Esophagus muscularis mucosa (tissue), 4 donors: ENCODE measurements around the gene ADAMTS16.

Experiments used
- CTCF ChIP-seq, 3 experiments: fragments of 200-600 bp in 2 of 3; fragments of 450-650 bp in 1 of 3; sonication (generic) in 2 of 3; IDR thresholded peaks; one replicate each; pipeline ENCODE4 v1.5.1; 2017 to 2019; ENCODE audit warnings: antibody characterized with exemption in 3 of 3, mild to moderate bottlenecking in 2 of 3, moderate library complexity in 1 of 3
- EP300 ChIP-seq: sonication (generic); formaldehyde crosslinking; IDR thresholded peaks from one replicate; pipeline ENCODE4 v1.6.1; 2017; ENCODE audit warnings: antibody characterized with exemption
- POLR2A ChIP-seq: fragments of 450-650 bp; IDR thresholded peaks from one replicate; pipeline ENCODE4 v1.6.1; 2017; ENCODE audit warnings: antibody characterized with exemption, moderate library complexity, mild to moderate bottlenecking, low read depth
- POLR2AphosphoS5 ChIP-seq, 2 donors: sonication (generic); formaldehyde crosslinking; IDR thresholded peaks; one replicate each; pipeline ENCODE4 v1.6.1; 2017; ENCODE audit warnings: antibody characterized with exemption in 2 of 2

GRCh38 chr5:5183933-5184332, 43.8 kb downstream of the ADAMTS16 start:
- TF ChIP-seq POLR2AphosphoS5 (IDR thresholded peaks at IDR 0.05) (no peak), CTCF (IDR thresholded peaks at IDR 0.05) (no peak), POLR2A (no peak), EP300 (no peak)
